HepG2 (cell line): Measurements from ENCODE around the gene PSMB3. TPM values are rescaled to one million over a fixed set of nuclear protein-coding genes. Genes with fewer than 3 reads are reported as not detected.

Source experiments
- BRCA1 ChIP-seq: sonication (generic); formaldehyde crosslinking; IDR thresholded peaks from 2 replicates; pipeline ENCODE4 v1.4.0; 2020; ENCODE audit warnings: missing genetic modification reagents
- CCDC6 ChIP-seq: sonication (generic); formaldehyde crosslinking; IDR thresholded peaks from 2 replicates; pipeline ENCODE4 v1.8.1; 2022; ENCODE audit warnings: mild to moderate bottlenecking, missing genetic modification reagents, moderate library complexity
- CEBPB ChIP-seq: IDR thresholded peaks from 2 replicates; pipeline ENCODE4 v1.6.1; 2011; ENCODE audit warnings: low read depth, low read length, improper control_type of control experiment, borderline replicate concordance
- E2F2 ChIP-seq: sonication (generic); formaldehyde crosslinking; IDR thresholded peaks from 2 replicates; pipeline ENCODE4 v1.4.0; 2020; ENCODE audit warnings: missing genetic modification reagents, borderline replicate concordance
- ETS1 ChIP-seq: sonication (generic); formaldehyde crosslinking; IDR thresholded peaks from 2 replicates; pipeline ENCODE4 v1.4.0; 2020; ENCODE audit warnings: missing genetic modification reagents
- HNRNPLL ChIP-seq: fragments of 200-400 bp; formaldehyde crosslinking; IDR thresholded peaks from 2 replicates; pipeline ENCODE4 v1.6.1; 2017; ENCODE audit warnings: mild to moderate bottlenecking, low read depth, low read length; ENCODE audit not compliant: poor library complexity, severe bottlenecking
- IRF9 ChIP-seq: sonication (generic); formaldehyde crosslinking; IDR thresholded peaks from 2 replicates; pipeline ENCODE4 v1.8.0; 2022; ENCODE audit warnings: missing genetic modification reagents, mild to moderate bottlenecking, borderline replicate concordance
- MAF1 ChIP-seq: sonication (generic); formaldehyde crosslinking; IDR thresholded peaks from 2 replicates; pipeline ENCODE4 v1.5.0; 2020; ENCODE audit warnings: missing genetic modification reagents, borderline replicate concordance
- MXD1 ChIP-seq: sonication (generic); formaldehyde crosslinking; IDR thresholded peaks from 2 replicates; pipeline ENCODE4 v1.4.0; 2020; ENCODE audit warnings: mild to moderate bottlenecking, missing genetic modification reagents
- PCBP1 ChIP-seq: fragments of 200-400 bp; formaldehyde crosslinking; IDR thresholded peaks from 2 replicates; pipeline ENCODE4 v1.6.1; 2017; ENCODE audit warnings: mild to moderate bottlenecking, low read depth, low read length, borderline replicate concordance
- ZFYVE20 ChIP-seq: sonication (generic); formaldehyde crosslinking; IDR thresholded peaks from 2 replicates; pipeline ENCODE4 v1.8.0; 2023; ENCODE audit warnings: low read depth, mild to moderate bottlenecking, moderate library complexity, missing genetic modification reagents, borderline replicate concordance
- ZNF138 ChIP-seq: sonication (generic); formaldehyde crosslinking; IDR thresholded peaks from 2 replicates; pipeline ENCODE4 v1.5.0; 2020; ENCODE audit warnings: mild to moderate bottlenecking, low read depth, missing genetic modification reagents
- ZNF205 ChIP-seq: IDR thresholded peaks from 2 replicates; pipeline ENCODE4 v1.6.1; 2018; ENCODE audit warnings: missing biosample characterization, missing genetic modification reagents
- ZNF260 ChIP-seq: sonication (generic); formaldehyde crosslinking; IDR thresholded peaks from 2 replicates; pipeline ENCODE4 v1.4.0; 2020; ENCODE audit warnings: missing genetic modification reagents, low read depth, mild to moderate bottlenecking, borderline replicate concordance
- ZNF274 ChIP-seq: sonication (generic); formaldehyde crosslinking; IDR thresholded peaks from 2 replicates; pipeline ENCODE4 v1.5.1; 2020; ENCODE audit warnings: mild to moderate bottlenecking, missing genetic modification reagents
- ZNF468 ChIP-seq: sonication (generic); formaldehyde crosslinking; IDR thresholded peaks from 2 replicates; pipeline ENCODE4 v1.8.0; 2022; ENCODE audit warnings: mild to moderate bottlenecking, moderate library complexity, missing genetic modification reagents
- ZNF607 ChIP-seq: sonication (generic); formaldehyde crosslinking; IDR thresholded peaks from 2 replicates; pipeline ENCODE4 v1.5.1; 2020; ENCODE audit warnings: missing genetic modification reagents, mild to moderate bottlenecking, borderline replicate concordance
- ZNF615 ChIP-seq: sonication (generic); formaldehyde crosslinking; IDR thresholded peaks from 2 replicates; pipeline ENCODE4 v1.5.0; 2020; ENCODE audit warnings: mild to moderate bottlenecking, missing genetic modification reagents, borderline replicate concordance
- ZNF773 ChIP-seq: sonication (generic); formaldehyde crosslinking; IDR thresholded peaks from 2 replicates; pipeline ENCODE4 v1.4.0; 2020; ENCODE audit warnings: missing genetic modification reagents, borderline replicate concordance
- ZNF782 ChIP-seq: sonication (generic); formaldehyde crosslinking; IDR thresholded peaks from 2 replicates; pipeline ENCODE4 v1.4.0; 2020; ENCODE audit warnings: missing genetic modification reagents, mild to moderate bottlenecking, borderline replicate concordance
- ZSCAN30 ChIP-seq: sonication (generic); formaldehyde crosslinking; IDR thresholded peaks from 2 replicates; pipeline ENCODE4 v1.5.0; 2020; ENCODE audit warnings: mild to moderate bottlenecking, missing genetic modification reagents
- polyA plus RNA-seq, 8 experiments: library from polyadenylated mRNA; depleted of rRNA in 3 of 8; stranded (reverse) in 7 of 8; unstranded in 1 of 8; fragments of >200 nt; fragmentation: Illumina TruSeq in 4 of 8; extraction: Trizol in 4 of 8; gene quantifications; 2 replicates each; pipeline versions ENCODE4 v1.2.1 to v1.2.3, GENCODE V29; 2011 to 2016; ENCODE audit warnings: low read depth in 4 of 8, missing spikeins in 1 of 8, mixed read lengths in 1 of 8; ENCODE audit not compliant: insufficient read depth in 1 of 8
- total RNA-seq, 5 experiments: library from RNA; depleted of rRNA; stranded (reverse); fragments of >200 nt; fragmentation: Illumina TruSeq; extraction: Trizol; gene quantifications; 2 replicates each; pipeline ENCODE4 v1.2.3, GENCODE V29; 2016; ENCODE audit warnings: low read depth in 1 of 5
- TF ChIP-seq, protein P1 (sequence below): sonication (generic); formaldehyde crosslinking; IDR thresholded peaks from 2 replicates; pipeline ENCODE4 v1.8.0; 2023; ENCODE audit warnings: mild to moderate bottlenecking, missing genetic modification reagents
- TF ChIP-seq, protein P2 (sequence below): sonication (generic); formaldehyde crosslinking; IDR thresholded peaks from 2 replicates; pipeline ENCODE4 v1.9.0; 2022; ENCODE audit warnings: missing genetic modification reagents, mild to moderate bottlenecking, borderline replicate concordance

The PSMB3 gene
- total and polyA plus RNA-seq, 2 of the 13 experiments (the other 11 are each of a cell fraction or from before 2014, with no cell fraction given): 366 to 517 TPM

GRCh38 chr17:38753071-38753506 lies 548 bp downstream of the PSMB3 start (continued):
- TF ChIP-seq ZNF274 (CRISPR knock-in tag) (no peak), CCDC6 (CRISPR knock-in tag) (0 out of 2 replicates have a peak, but pooled peaks have one; percentile 9), ZSCAN30 (CRISPR knock-in tag) (no peak), ETS1 (0 out of 2 replicates have a peak, but pooled peaks have one; percentile 62), ZNF782 (CRISPR knock-in tag) (no peak), MXD1 (CRISPR knock-in tag) (no peak; the same call in 1 of the 2 replicates), HNRNPLL (no peak), ZFYVE20 (0 out of 2 replicates have a peak, but pooled peaks have one; percentile 2), PCBP1 (no peak), ZNF615 (CRISPR knock-in tag) (no peak), ZNF260 (CRISPR knock-in tag) (no peak), ZNF468 (CRISPR knock-in tag) (no peak), ZNF138 (CRISPR knock-in tag) (0 out of 2 replicates have a peak, but pooled peaks have one; percentile 71), ZNF773 (CRISPR knock-in tag) (no peak), ZNF205 (CRISPR knock-in tag) (no peak), BRCA1 (CRISPR knock-in tag) (no peak), ZNF607 (CRISPR knock-in tag) (no peak), E2F2 (CRISPR knock-in tag) (0 out of 2 replicates have a peak, but pooled peaks have one; percentile 13), CEBPB (no peak), MAF1 (CRISPR knock-in tag) (0 out of 2 replicates have a peak, but pooled peaks have one; percentile 29), IRF9 (CRISPR knock-in tag) (peak; percentile 63; the same call in 1 of the 2 replicates)
- TF ChIP-seq, protein P1, sequence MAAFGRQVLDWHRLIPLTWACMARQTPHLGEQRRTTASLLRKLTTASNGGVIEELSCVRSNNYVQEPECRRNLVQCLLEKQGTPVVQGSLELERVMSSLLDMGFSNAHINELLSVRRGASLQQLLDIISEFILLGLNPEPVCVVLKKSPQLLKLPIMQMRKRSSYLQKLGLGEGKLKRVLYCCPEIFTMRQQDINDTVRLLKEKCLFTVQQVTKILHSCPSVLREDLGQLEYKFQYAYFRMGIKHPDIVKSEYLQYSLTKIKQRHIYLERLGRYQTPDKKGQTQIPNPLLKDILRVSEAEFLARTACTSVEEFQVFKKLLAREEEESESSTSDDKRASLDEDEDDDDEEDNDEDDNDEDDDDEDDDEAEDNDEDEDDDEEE (CRISPR knock-in tag): peak; percentile 91
- TF ChIP-seq, protein P2, sequence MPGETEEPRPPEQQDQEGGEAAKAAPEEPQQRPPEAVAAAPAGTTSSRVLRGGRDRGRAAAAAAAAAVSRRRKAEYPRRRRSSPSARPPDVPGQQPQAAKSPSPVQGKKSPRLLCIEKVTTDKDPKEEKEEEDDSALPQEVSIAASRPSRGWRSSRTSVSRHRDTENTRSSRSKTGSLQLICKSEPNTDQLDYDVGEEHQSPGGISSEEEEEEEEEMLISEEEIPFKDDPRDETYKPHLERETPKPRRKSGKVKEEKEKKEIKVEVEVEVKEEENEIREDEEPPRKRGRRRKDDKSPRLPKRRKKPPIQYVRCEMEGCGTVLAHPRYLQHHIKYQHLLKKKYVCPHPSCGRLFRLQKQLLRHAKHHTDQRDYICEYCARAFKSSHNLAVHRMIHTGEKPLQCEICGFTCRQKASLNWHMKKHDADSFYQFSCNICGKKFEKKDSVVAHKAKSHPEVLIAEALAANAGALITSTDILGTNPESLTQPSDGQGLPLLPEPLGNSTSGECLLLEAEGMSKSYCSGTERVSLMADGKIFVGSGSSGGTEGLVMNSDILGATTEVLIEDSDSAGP (CRISPR knock-in tag): 0 out of 2 replicates have a peak, but pooled peaks have one; percentile 10
